ENCODE measurements around the gene FBXW8.

FBXW8 gene

GRCh38 chr12:117038023-117038680, 127.4 kb downstream of the FBXW8 start:
- DNase-seq (ENCODE audit: low read depth in 2 of 2) = no peak

GRCh38 chr12:117038919-117039318, 128.2 kb downstream of the FBXW8 start:
- DNase-seq (ENCODE audit: low read depth in 2 of 2) = no peak

GRCh38 chr12:117039891-117040309, 129.2 kb downstream of the FBXW8 start:
- DNase-seq (ENCODE audit: low read depth in 2 of 2) = no peak

DNA sequence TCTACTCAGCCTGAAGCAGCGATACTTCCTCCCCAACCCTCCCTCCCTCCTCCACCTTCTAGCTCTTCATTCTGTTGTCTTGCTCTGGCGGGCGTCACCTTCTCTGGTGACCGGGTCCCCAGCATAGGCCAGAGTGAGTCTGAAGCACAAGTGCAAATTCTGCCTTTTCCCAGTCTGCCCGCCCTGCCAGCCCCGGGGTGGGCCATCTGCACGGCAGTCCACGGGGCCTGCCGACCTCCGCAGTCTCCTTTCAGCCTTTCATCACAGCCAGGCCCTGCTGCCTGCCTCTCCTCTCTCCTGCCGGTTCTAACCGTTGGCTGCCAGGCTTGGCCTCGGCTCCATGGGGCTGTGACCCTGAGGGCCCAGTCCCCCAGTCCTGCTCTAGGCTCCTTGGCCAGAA, 129.7 kb downstream of the FBXW8 start:
- DNase-seq (ENCODE audit: low read depth in 2 of 2) = no peak

- DNase-seq (ENCODE audit: low read depth in 2 of 2) = no peak
These were observed 131.0 kb downstream of the FBXW8 start for GRCh38 chr12:117041798-117042170.

GRCh38 chr12:117042171-117042842, 131.6 kb downstream of the FBXW8 start:
- no peak for DNase-seq (ENCODE audit: low read depth in 2 of 2)

DNA sequence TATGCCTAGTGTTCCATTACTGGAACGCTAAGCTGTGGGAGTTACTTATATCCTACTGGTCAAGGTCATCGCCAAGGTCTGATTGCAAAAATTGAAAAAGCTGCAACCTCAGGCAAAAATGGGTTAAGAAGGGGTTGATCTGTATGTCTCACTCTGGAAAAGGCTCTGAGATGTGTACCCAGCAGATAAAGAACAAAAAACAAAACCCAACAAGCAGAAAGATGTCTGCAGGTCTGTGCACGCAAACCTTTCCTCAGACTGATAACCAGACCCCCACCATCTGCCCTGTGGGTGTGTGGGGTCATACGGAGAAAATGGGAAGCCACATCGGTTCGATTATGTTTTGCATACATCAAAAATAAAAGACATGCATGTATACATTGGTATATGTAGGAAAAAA, 132.1 kb downstream of the FBXW8 start:
- no peak for DNase-seq (ENCODE audit: low read depth in 2 of 2)

- no peak for DNase-seq (ENCODE audit: low read depth in 2 of 2)
These were observed 133.6 kb downstream of the FBXW8 start for GRCh38 chr12:117044311-117044710.

GRCh38 chr12:117044790-117045159, 134.0 kb downstream of the FBXW8 start:
- no peak for DNase-seq (ENCODE audit: low read depth in 2 of 2)

DNA sequence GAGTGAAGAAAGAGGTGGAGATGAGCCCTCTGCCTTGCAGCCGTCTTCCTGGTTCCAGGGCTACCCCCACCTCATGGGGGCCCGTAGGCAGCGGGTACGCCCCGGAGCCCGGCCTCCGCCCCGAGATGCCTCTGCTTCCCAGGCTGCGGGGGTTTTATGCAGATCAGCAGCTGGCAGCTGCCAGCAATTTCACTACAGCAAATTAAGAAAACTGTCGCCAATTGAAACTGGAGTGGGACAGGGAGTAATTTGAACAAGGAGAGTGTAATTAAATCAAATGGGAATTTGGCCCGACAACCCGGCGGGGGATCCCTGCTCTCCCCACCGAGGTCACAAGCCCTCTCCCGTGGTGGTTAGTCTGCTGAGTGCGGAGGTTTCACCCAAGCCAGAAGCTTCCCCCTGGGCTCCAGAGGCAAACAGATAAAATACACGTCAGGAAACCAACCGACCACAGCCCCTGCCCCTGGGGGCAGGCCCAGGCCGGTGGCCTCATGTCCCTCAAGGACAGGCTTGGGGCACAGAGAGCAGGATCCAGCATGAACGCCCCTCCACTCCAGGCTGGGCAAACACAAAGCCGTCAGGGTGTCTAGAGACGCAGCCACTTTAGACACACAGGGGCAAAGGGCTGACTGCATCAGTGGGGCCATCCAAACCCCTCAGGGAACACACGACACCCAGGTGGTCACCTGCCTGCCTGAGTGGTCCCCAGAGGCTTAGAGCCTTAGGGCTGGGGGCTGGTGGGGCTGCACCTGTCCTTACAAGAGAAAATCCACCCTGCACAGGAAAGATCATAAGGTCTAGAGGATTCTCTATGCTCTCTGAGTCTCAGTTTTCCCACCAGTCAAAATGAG, 134.6 kb downstream of the FBXW8 start:
- no peak for DNase-seq (ENCODE audit: low read depth in 2 of 2)

DNA sequence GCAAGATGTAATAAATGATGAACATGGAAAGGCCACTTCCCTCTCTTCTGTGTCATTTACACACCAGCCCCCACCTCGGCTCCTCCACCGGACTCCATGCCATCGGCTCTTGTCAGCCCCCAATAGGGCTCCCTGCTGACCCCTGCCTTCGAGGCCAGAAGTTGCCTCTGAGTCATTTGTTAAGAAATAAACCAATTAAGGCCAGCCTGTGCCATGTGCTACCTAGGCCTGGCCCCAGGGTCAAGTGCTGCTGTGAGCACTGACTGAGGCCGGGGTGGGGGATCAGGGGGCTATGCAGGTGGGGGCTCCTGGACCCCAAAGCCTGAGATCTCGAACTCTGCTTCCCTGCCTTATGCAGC, 135.2 kb downstream of the FBXW8 start:
- no peak for DNase-seq (ENCODE audit: low read depth in 2 of 2)

DNA sequence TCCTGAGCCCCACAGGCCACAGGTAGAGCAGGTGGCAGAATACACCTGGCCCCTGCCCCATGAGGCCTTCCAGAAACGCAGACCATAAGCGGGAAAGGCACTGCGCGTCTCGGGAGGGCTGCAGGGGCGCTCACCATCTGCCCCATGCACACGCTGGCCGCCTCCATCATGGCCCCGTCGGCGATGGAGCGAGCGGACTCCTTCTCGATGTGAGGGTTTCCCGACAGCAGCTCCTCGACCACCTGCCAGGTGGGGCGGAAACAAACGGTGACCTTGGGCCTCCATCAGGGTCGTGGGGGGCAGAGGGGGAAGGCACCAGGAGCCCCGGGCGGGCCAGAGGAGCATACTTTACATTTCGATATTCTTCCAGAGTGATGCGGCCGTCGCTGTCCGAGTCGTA, 135.7 kb downstream of the FBXW8 start:
- no peak for DNase-seq (ENCODE audit: low read depth in 2 of 2)

GRCh38 chr12:117046861-117047530, 136.2 kb downstream of the FBXW8 start:
- DNase-seq (ENCODE audit: low read depth in 2 of 2) = no peak

- no peak for DNase-seq (ENCODE audit: low read depth in 2 of 2)
These were observed 137.2 kb downstream of the FBXW8 start for GRCh38 chr12:117047810-117048584.

- DNase-seq (ENCODE audit: low read depth in 2 of 2) = no peak
These were observed 137.8 kb downstream of the FBXW8 start for GRCh38 chr12:117048585-117048904.

- DNase-seq (ENCODE audit: low read depth in 2 of 2) = no peak
These were observed 138.5 kb downstream of the FBXW8 start for GRCh38 chr12:117049295-117049694.

- no peak for DNase-seq (ENCODE audit: low read depth in 2 of 2)
These were observed 139.3 kb downstream of the FBXW8 start for GRCh38 chr12:117050060-117050459.

DNA sequence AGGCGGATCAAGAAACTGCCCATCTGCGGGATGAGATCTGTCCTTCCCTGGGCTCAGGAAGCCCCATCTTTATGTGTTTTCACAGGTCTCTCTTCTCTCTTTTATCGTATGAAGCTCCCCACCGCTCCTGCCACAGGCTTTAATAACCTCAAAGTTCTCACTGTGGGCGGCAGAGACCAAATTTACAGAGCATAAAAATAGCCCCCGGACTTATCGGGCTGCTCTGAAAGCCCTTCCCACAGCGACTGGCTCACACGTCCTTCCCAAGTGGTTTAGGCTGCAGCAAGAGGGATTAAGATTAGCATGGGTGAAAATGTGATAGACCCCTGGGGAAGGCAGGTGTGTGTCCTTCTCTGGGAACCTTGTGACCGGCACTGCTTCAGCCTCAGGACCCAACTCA, 140.6 kb downstream of the FBXW8 start:
- DNase-seq (ENCODE audit: low read depth in 2 of 2) = no peak

GRCh38 chr12:117052386-117053049, 141.8 kb downstream of the FBXW8 start:
- DNase-seq (ENCODE audit: low read depth in 2 of 2) = no peak

GRCh38 chr12:117053050-117053400, 142.3 kb downstream of the FBXW8 start:
- DNase-seq (ENCODE audit: low read depth in 2 of 2) = no peak

DNA sequence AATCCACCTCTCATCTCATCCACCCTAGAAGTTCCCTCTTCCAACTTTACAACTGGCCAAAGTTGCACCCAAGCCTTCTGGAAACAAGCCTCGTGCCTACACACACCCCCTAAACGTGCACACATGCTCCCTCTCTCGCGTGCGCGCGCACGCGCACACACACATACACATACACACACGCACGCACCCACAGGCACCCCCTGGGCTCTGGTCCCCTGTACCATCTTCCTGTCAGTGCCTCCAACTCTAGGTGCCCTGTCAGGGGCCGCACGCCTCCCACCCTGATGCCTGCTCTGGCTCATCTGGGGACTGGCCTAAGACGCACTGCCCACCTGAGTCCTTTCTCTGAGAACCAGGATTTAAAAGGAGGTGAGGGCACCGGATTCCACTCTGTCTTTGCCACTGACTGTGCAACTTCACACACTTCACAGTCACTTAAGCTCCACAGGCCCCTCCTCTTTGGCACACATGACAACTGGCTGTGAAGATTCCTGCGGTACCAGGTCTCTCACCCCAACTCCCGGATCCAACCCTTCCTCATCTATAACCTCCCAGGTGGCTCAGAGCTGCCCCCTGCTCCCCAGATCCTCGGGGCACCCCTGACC, 142.9 kb downstream of the FBXW8 start:
- DNase-seq (ENCODE audit: low read depth in 2 of 2) = no peak
